PC-3 (cell line): ENCODE measurements around the gene FERMT3. TPM values are rescaled to one million over a fixed set of nuclear protein-coding genes. Genes with fewer than 3 reads are reported as not detected.

ENCODE experiments used
- ATAC-seq: fragments of 200-7000 bp; cut with Tn5 transposase; 2 replicates; pipeline ENCODE4 v1.9.1; 2020; ENCODE audit warnings: mild to moderate bottlenecking, moderate library complexity
- BruUV-seq: library from RNA; stranded (reverse); fragments of 400-500 nt; replicated peaks from 2 replicates; lab custom pipeline; 2021; lab: Mats Ljungman, UMichigan
- CTCF ChIA-PET: fragments of 300-600 bp; sonication (Branson Sonifier 250); formaldehyde crosslinking; loops from one replicate; lab custom pipeline; 2022; ENCODE audit warnings: antibody characterized with exemption; lab: Charles Lee
- POLR2A ChIA-PET: fragments of 300-600 bp; sonication (Branson Sonifier 250); formaldehyde crosslinking; loops from one replicate; lab custom pipeline; 2022; ENCODE audit warnings: antibody characterized with exemption; ENCODE audit not compliant: unreplicated experiment; lab: Charles Lee
- DNase-seq: peaks from one replicate; pipeline ENCODE4 v3.0.0-alpha.2; 2015
- H2AFZ ChIP-seq: fragments of 300-600 bp; sonication (generic); 2 replicates; pipeline ENCODE4 v1.6.0; 2016; ENCODE audit warnings: antibody characterized with exemption, low read length
- H3F3A ChIP-seq: fragments of 300-600 bp; sonication (generic); one replicate; pipeline ENCODE4 v1.6.0; 2017; ENCODE audit warnings: antibody characterized with exemption, low read length, control low read depth, mild to moderate bottlenecking; ENCODE audit not compliant: unreplicated experiment
- H3K27ac ChIP-seq: fragments of 300-600 bp; sonication (generic); 2 replicates; pipeline ENCODE4 v1.5.1; 2016; ENCODE audit warnings: mild to moderate bottlenecking, low read length
- H3K27me3 ChIP-seq: fragments of 300-600 bp; sonication (generic); 2 replicates; pipeline ENCODE4 v1.6.1; 2016; ENCODE audit warnings: low read length, mixed read lengths
- H3K36me3 ChIP-seq: fragments of 300-600 bp; sonication (generic); 2 replicates; pipeline ENCODE4 v1.6.1; 2016; ENCODE audit warnings: low read depth, mixed run types, low read length, mixed read lengths
- H3K4me1 ChIP-seq: fragments of 300-600 bp; sonication (generic); 2 replicates; pipeline ENCODE4 v1.5.1; 2016; ENCODE audit warnings: low read length; ENCODE audit not compliant: insufficient read depth
- H3K4me2 ChIP-seq: fragments of 300-600 bp; sonication (generic); 2 replicates; pipeline ENCODE4 v1.6.0; 2016; ENCODE audit warnings: low read length
- H3K4me3 ChIP-seq: fragments of 300-600 bp; sonication (generic); 2 replicates; pipeline ENCODE4 v1.5.1; 2016; ENCODE audit warnings: mild to moderate bottlenecking, low read length, mixed read lengths
- H3K79me2 ChIP-seq: fragments of 300-600 bp; sonication (generic); 2 replicates; pipeline ENCODE4 v1.6.1; 2017; ENCODE audit warnings: low read length, mixed read lengths
- H3K9ac ChIP-seq: fragments of 300-600 bp; sonication (generic); 2 replicates; pipeline ENCODE4 v1.6.0; 2016; ENCODE audit warnings: mild to moderate bottlenecking, low read length
- H3K9me2 ChIP-seq: fragments of 300-600 bp; sonication (generic); replicated peaks from 2 replicates; pipeline ENCODE4 v1.6.1; 2016; ENCODE audit warnings: mixed run types, low read length, mixed read lengths
- H3K9me3 ChIP-seq: fragments of 300-600 bp; sonication (generic); 2 replicates; pipeline ENCODE4 v1.6.1; 2016; ENCODE audit warnings: low read length, mixed read lengths
- H4K20me1 ChIP-seq: fragments of 300-600 bp; sonication (generic); 2 replicates; pipeline ENCODE4 v1.6.1; 2016; ENCODE audit warnings: low read length, mixed read lengths
- EZH2 ChIP-seq: fragments of 300-600 bp; sonication (generic); IDR thresholded peaks from one replicate; pipeline ENCODE4 v1.6.1; 2017; ENCODE audit warnings: antibody characterized with exemption, mild to moderate bottlenecking, low read length; ENCODE audit not compliant: unreplicated experiment
- EZH2phosphoT487 ChIP-seq: fragments of 300-600 bp; sonication (generic); IDR thresholded peaks from 2 replicates; pipeline ENCODE4 v1.6.1; 2018; ENCODE audit warnings: mild to moderate bottlenecking, antibody characterized with exemption, low read length, borderline replicate concordance
- intact Hi-C: fragments of 100-400 bp; cut with micrococcal nuclease; formaldehyde crosslinking; loops from 2 replicates; pipeline ENCODE4 v1.9.0; 2023
- total RNA-seq: library from RNA; depleted of rRNA; stranded (reverse); fragments of >200 nt; gene quantifications from 2 replicates; pipeline ENCODE4 v1.2.3, GENCODE V29; 2014
- TF ChIP-seq, protein P1 (sequence below): fragments of 300-600 bp; sonication (generic); conservative IDR thresholded peaks from 2 replicates; pipeline ENCODE4 v1.5.1; 2017; ENCODE audit warnings: antibody characterized with exemption, low read depth, mild to moderate bottlenecking, low read length

The FERMT3 gene
- total RNA-seq, 1 experiment from 2014 or later, result 2.4 TPM

DNA sequence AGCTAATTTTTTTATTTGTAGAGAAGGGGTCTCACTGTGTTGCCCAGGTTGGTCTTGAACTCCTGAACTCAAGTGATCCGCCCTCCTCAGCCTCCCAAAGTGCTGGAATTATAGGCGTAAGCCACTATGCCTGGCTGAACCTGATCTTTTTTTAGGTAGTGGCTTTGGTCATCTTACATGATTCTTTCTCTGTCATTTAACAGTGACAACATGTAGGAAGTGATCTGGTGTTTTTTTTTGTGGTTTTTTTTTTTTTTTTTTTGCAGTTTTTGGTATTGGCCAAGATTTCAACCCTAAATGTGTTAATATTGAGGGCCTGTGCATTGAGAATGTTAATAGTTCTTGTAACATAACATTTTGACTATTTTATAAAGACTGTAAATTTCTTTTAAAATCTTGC is 8.0 kb upstream of the FERMT3 start:
- no peak overlapping the region for H2AFZ ChIP-seq
- peaks cover 6% of the 10 kb centered on the region; the same call in 1 of the 2 replicates for H4K20me1 ChIP-seq
- H3F3A ChIP-seq, result peaks cover 4% of the 10 kb centered on the region
- no peaks in the 10 kb centered on the region for H3K9me2 ChIP-seq
- H3K36me3 ChIP-seq, result peaks cover 87% of the 10 kb centered on the region
- no peak overlapping the region for H3K9ac ChIP-seq
- ChIA-PET CTCF (no interaction called here), POLR2A (no interaction called here)
- H3K4me3 ChIP-seq, result no peak overlapping the region
- DNase-seq (no peak), ATAC-seq (no peak)
- no peak overlapping the region for H3K4me2 ChIP-seq
- H3K27me3 ChIP-seq, result no peaks in the 10 kb centered on the region
- H3K27ac ChIP-seq, result no peak overlapping the region
- H3K79me2 ChIP-seq, result peaks cover 18% of the 10 kb centered on the region; the same call in 1 of the 2 replicates
- intact Hi-C loops, result no loop called here
- no peaks in the 10 kb centered on the region for H3K9me3 ChIP-seq
- no peaks in the 10 kb centered on the region for H3K4me1 ChIP-seq
- BruUV-seq, result no TSS peak
- TF ChIP-seq, protein P1, sequence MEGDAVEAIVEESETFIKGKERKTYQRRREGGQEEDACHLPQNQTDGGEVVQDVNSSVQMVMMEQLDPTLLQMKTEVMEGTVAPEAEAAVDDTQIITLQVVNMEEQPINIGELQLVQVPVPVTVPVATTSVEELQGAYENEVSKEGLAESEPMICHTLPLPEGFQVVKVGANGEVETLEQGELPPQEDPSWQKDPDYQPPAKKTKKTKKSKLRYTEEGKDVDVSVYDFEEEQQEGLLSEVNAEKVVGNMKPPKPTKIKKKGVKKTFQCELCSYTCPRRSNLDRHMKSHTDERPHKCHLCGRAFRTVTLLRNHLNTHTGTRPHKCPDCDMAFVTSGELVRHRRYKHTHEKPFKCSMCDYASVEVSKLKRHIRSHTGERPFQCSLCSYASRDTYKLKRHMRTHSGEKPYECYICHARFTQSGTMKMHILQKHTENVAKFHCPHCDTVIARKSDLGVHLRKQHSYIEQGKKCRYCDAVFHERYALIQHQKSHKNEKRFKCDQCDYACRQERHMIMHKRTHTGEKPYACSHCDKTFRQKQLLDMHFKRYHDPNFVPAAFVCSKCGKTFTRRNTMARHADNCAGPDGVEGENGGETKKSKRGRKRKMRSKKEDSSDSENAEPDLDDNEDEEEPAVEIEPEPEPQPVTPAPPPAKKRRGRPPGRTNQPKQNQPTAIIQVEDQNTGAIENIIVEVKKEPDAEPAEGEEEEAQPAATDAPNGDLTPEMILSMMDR, result no peak
- TF ChIP-seq EZH2phosphoT487 (no peak), EZH2 (no peak)

- H3K27me3 ChIP-seq, result no peaks in the 10 kb centered on the region
- H3K36me3 ChIP-seq, result peaks cover 84% of the 10 kb centered on the region
- H3F3A ChIP-seq, result peaks cover 4% of the 10 kb centered on the region
- no peak for DNase-seq
- H4K20me1 ChIP-seq, result peaks cover 7% of the 10 kb centered on the region; the same call in 1 of the 2 replicates
- H3K4me3 ChIP-seq, result no peak overlapping the region
- H3K27ac ChIP-seq, result no peak overlapping the region
- ChIA-PET POLR2A (interaction anchor here (0.5 kb wide), 1 partner anchor 546 kb away, joined by 3 read pairs; no protein-coding TSS in a partner anchor), CTCF (no interaction called here)
- H3K4me1 ChIP-seq, result 0 out of 2 replicates have a peak, but pooled peaks cover 3% of the 10 kb centered on the region
- no TSS peak for BruUV-seq
- H3K9me2 ChIP-seq, result no peaks in the 10 kb centered on the region
- no peak for ATAC-seq
- no peak overlapping the region for H3K9ac ChIP-seq
- no peak overlapping the region for H3K4me2 ChIP-seq
- intact Hi-C loops, result no loop called here
- H3K9me3 ChIP-seq, result no peaks in the 10 kb centered on the region
- TF ChIP-seq EZH2 (no peak), EZH2phosphoT487 (no peak)
- TF ChIP-seq, protein P1, result no peak
- H2AFZ ChIP-seq, result no peak overlapping the region
- peaks cover 9% of the 10 kb centered on the region; the same call in 1 of the 2 replicates for H3K79me2 ChIP-seq
Observed at GRCh38 chr11:64201543-64201942, 5.0 kb upstream of the FERMT3 start.

GRCh38 chr11:64202992-64203391 is 3.5 kb upstream of the FERMT3 start:
- Histone ChIP-seq H3K4me3 (no peak overlapping the region), H3K9ac (no peak overlapping the region), H3K9me3 (no peaks in the 10 kb centered on the region), H3K79me2 (peaks cover 9% of the 10 kb centered on the region; the same call in 1 of the 2 replicates), H2AFZ (no peak overlapping the region), H3F3A (peaks cover 4% of the 10 kb centered on the region), H3K27me3 (no peaks in the 10 kb centered on the region), H4K20me1 (peaks cover 7% of the 10 kb centered on the region; the same call in 1 of the 2 replicates), H3K4me1 (0 out of 2 replicates have a peak, but pooled peaks cover 3% of the 10 kb centered on the region), H3K36me3 (peaks cover 77% of the 10 kb centered on the region), H3K4me2 (no peak overlapping the region), H3K27ac (no peak overlapping the region), H3K9me2 (no peaks in the 10 kb centered on the region)
- intact Hi-C loops, result no loop called here
- BruUV-seq, result no TSS peak
- ChIA-PET CTCF (no interaction called here), POLR2A (interaction anchor here (0.6 kb wide), 1 partner anchor 38 kb away, joined by 4 read pairs; no protein-coding TSS in a partner anchor)
- no peak for DNase-seq
- TF ChIP-seq, protein P1, result no peak
- TF ChIP-seq EZH2 (no peak), EZH2phosphoT487 (no peak)
- ATAC-seq, result no peak
